Pancreas (tissue), 10 donors: ENCODE data around the gene SLC12A7. TPM values are rescaled to one million over a fixed set of nuclear protein-coding genes. Genes with fewer than 3 reads are reported as not detected.

Experiments
- ATAC-seq, 4 donors: fragments of 200-7000 bp; cut with Tn5 transposase; one replicate each; pipeline versions ENCODE4 v1.8.0 to v1.9.1; 2020; ENCODE audit warnings: mild to moderate bottlenecking in 4 of 4, moderate library complexity in 4 of 4
- DNase-seq, 6 donors: peaks; one replicate each; pipeline ENCODE4 v3.0.0-alpha.2; 2020
- FAIRE-seq: peaks from 2 replicates; lab custom pipeline; 2012; peaks lifted over from hg19 to GRCh38; lab: Jason Lieb, UNC
- H3K27ac ChIP-seq, 4 donors: fragments of 200-600 bp; sonication (generic); 1 replicate in 3 of 4; 2 replicates in 1 of 4; pipeline versions ENCODE4 v1.5.0 to v1.8.0; 2020
- H3K27me3 ChIP-seq, 4 donors: fragments of 200-600 bp; one replicate each; pipeline ENCODE4 v1.8.0; 2021
- H3K36me3 ChIP-seq, 3 donors: fragments of 200-600 bp; sonication (generic) in 1 of 3; one replicate each; pipeline versions ENCODE4 v1.5.0 to v1.8.0; 2020 to 2021
- H3K4me1 ChIP-seq, 3 donors: fragments of 200-600 bp; one replicate each; pipeline ENCODE4 v1.8.0; 2021
- H3K4me3 ChIP-seq, 4 donors: fragments of 200-600 bp; sonication (generic) in 2 of 4; one replicate each; pipeline versions ENCODE4 v1.5.0 to v1.8.0; 2020 to 2021
- H3K9me3 ChIP-seq, 4 donors: fragments of 200-600 bp; one replicate each; pipeline ENCODE4 v1.8.0; 2021
- WGBS, 2 donors: extraction: QIAGEN DNeasy Blood & Tissue Kit; methylation state at CpG; one replicate each; pipeline ENCODE4 v1.1.7; 2013; 5-methylcytosine and 5-hydroxymethylcytosine counted together
- intact Hi-C, 3 donors: fragments of 100-400 bp; cut with DNase I; formaldehyde crosslinking; loops; one replicate each; pipeline versions ENCODE4 v1.11.1 to v1.14.2; 2022
- polyA plus RNA-seq, 2 donors: library from polyadenylated mRNA; stranded (reverse); fragments of 200-250 nt; gene quantifications; one replicate each; pipeline ENCODE4 v1.2.3, GENCODE V29; 2013
- total RNA-seq, 6 donors: library from RNA; stranded (reverse); fragmentation: NEBNext Ultra II Directional in 4 of 6; extraction: Animal tissue kit (Norgen Biotek cat#: 25700) in 4 of 6; gene quantifications; one replicate each; pipeline versions ENCODE4 v1.2.1 to v1.2.4, GENCODE V29; 2021 to 2023
- TF ChIP-seq, protein P1 (sequence below), 4 donors: fragments of 200-600 bp; sonication (generic) in 3 of 4; IDR thresholded peaks; one replicate each; pipeline versions ENCODE4 v1.5.0 to v1.8.0; 2021; ENCODE audit warnings: antibody characterized with exemption in 4 of 4
- donor health status: healthy with polysubstance abuse.
- donor health status: DM: no; HTN: no; CAD: no; lungs with moderate emphysema.
- donor health status: DM: no; HTN: no; CAD: no.
- donor health status: control.
- donor health status: control.
- donor health status: Bipolar disorder and iron deficiency.
- donor health status: DM: yes; HTN: yes; CAD: no.
- donor health status: DM: no; HTN: no; CAD: no.
- donor health status: DM: no; HTN: no; CAD: no.
- donor health status: DM: yes; HTN: yes; CAD: no.

SLC12A7 gene
- total and polyA plus RNA-seq, 8 donors, result 17.4 to 56.5 (median 35.8) TPM

DNA sequence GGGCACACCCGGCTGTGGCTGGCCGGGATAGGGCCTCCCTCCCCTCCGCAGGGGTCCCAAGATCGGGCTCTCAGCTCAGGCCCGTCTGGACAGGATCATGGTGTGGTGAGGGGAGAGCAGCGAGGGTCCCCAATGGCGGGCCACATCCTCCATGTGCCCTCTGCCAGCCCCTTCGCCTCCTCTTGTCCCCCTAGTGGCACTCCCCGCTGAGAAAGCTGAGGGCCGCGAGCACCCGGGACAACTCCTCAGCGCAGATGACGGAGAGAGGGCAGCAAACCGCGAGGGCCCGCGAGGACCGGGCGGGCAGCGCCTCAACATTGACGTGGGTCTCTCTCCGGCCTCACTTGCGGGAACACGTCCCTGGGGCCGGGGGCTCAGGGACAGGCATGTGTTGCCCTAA is 78.7 kb downstream of the SLC12A7 start:
- DNase-seq (peak in 3 of 6 donors; percentile 10 to 68 (median 50)), FAIRE-seq (no peak), ATAC-seq (no peak)
- TF ChIP-seq, protein P1, sequence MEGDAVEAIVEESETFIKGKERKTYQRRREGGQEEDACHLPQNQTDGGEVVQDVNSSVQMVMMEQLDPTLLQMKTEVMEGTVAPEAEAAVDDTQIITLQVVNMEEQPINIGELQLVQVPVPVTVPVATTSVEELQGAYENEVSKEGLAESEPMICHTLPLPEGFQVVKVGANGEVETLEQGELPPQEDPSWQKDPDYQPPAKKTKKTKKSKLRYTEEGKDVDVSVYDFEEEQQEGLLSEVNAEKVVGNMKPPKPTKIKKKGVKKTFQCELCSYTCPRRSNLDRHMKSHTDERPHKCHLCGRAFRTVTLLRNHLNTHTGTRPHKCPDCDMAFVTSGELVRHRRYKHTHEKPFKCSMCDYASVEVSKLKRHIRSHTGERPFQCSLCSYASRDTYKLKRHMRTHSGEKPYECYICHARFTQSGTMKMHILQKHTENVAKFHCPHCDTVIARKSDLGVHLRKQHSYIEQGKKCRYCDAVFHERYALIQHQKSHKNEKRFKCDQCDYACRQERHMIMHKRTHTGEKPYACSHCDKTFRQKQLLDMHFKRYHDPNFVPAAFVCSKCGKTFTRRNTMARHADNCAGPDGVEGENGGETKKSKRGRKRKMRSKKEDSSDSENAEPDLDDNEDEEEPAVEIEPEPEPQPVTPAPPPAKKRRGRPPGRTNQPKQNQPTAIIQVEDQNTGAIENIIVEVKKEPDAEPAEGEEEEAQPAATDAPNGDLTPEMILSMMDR (IDR thresholded peaks at IDR 0.05), result no peak
- no peaks in the 10 kb centered on the region for H3K9me3 ChIP-seq
- H3K4me3 ChIP-seq, result no peak overlapping the region
- no peaks in the 10 kb centered on the region for H3K36me3 ChIP-seq
- 83 to 92% methylated on average over 23 to 26 of the region's 26 CpGs for WGBS, 2 donors
- H3K27me3 ChIP-seq, result no peaks in the 10 kb centered on the region
- intact Hi-C loops, result no loop called here
- H3K4me1 ChIP-seq, result no peaks in the 10 kb centered on the region
- no peak overlapping the region for H3K27ac ChIP-seq

DNA sequence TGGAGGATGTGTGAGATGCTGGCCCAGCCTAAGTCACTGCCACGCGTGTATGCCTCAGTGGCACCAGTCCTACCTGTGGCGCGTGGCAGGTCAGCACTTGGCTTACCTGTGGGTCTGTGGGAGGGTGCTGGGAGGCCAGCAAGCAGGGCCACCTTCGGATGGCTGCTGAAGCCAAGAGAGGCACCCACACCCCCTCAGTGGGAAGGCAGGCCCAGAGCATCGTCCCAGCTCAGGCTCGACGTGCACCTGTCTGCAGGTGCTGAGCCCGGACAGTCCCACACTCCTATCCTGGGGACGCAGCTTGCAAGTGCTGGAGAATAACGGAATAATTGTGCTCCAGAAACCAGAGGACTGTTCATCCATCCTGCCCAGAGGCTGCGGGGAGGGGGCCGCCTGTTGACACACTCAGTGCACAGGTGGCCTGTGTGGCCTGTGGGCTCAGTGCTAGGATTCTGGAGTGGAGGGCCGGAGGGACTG is 79.3 kb downstream of the SLC12A7 start:
- intact Hi-C loops, result no loop called here
- DNase-seq (peak in 3 of 6 donors; percentile 17 to 58 (median 56)), ATAC-seq (no peak), FAIRE-seq (no peak)
- WGBS, 2 donors, result 86 to 93% methylated on average over 14 of the region's 14 CpGs
- H3K36me3 ChIP-seq, result no peaks in the 10 kb centered on the region
- TF ChIP-seq, protein P1 (IDR thresholded peaks at IDR 0.05), result no peak
- no peak overlapping the region for H3K4me3 ChIP-seq
- H3K9me3 ChIP-seq, result no peaks in the 10 kb centered on the region
- no peak overlapping the region for H3K27ac ChIP-seq
- H3K4me1 ChIP-seq, result no peaks in the 10 kb centered on the region
- no peaks in the 10 kb centered on the region for H3K27me3 ChIP-seq

DNA sequence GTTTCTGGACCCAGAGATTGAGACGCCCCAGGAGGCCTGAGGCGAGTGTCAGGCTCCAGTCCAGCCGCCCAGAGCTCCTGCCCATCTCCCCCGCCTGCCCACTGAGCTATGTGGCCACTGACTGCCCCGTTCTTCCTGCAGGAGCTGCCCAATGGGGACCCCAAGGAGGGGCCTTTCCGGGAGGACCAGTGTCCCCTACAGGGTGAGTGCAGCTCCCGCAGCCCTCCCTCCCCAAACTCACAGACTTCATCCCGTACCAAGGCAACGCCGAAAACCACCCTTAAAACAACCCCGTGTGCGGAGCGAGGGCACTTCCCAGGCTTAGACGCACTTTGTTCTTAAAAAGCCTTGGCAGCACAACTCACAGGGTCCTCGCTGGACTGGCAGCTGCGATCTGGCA is 79.9 kb downstream of the SLC12A7 start:
- Histone ChIP-seq H3K9me3 (no peaks in the 10 kb centered on the region), H3K4me1 (no peaks in the 10 kb centered on the region), H3K27me3 (no peaks in the 10 kb centered on the region), H3K27ac (no peak overlapping the region), H3K36me3 (no peaks in the 10 kb centered on the region), H3K4me3 (no peak overlapping the region)
- 80 to 91% methylated on average over 16 of the region's 16 CpGs for WGBS, 2 donors
- ATAC-seq, result no peak
- TF ChIP-seq, protein P1 (IDR thresholded peaks at IDR 0.05), result no peak
- FAIRE-seq, result no peak
- intact Hi-C loops, result no loop called here
- DNase-seq, result peak in 2 of 6 donors; percentile 9 to 56

DNA sequence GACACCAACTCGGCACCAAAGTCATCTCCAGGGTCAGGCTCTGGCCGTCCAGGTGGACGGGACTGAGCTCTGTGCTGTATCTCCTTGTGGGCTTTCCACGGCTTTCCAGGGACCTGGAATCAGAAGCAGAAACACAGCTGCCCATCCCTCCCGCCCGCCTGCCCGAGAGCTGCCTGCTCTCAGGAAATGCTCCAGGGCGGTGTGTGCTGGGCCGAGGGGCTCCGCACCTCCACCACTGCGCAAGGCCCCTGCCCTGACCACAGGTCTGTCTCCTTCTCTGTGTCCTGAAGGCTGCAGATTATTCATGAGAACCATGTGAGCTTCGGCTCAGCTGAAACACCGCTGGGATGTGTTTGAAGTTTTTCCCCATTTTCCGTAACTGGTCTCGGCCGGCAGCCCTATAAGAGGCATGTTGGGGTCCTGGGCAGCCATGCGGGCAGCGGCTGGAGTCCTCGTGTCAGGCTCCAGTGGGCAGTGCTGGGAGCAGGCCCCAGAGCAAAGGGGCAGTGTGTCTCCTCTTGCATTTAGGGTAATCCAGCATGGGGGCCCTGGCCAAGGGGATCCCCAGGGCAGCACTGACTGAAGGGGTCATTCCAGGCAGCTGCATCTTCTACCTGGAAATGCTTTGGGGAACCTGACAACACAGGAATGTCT is 80.4 kb downstream of the SLC12A7 start:
- Histone ChIP-seq H3K9me3 (no peaks in the 10 kb centered on the region), H3K27me3 (no peaks in the 10 kb centered on the region), H3K36me3 (no peaks in the 10 kb centered on the region), H3K4me3 (no peak overlapping the region), H3K4me1 (no peaks in the 10 kb centered on the region), H3K27ac (no peak overlapping the region)
- peak in 1 of 6 donors; percentile 32 for DNase-seq
- TF ChIP-seq, protein P1 (IDR thresholded peaks at IDR 0.05), result no peak
- FAIRE-seq, result no peak
- WGBS, 2 donors, result 82 to 88% methylated on average over 19 of the region's 19 CpGs
- ATAC-seq, result no peak
- intact Hi-C loops, result no loop called here

DNA sequence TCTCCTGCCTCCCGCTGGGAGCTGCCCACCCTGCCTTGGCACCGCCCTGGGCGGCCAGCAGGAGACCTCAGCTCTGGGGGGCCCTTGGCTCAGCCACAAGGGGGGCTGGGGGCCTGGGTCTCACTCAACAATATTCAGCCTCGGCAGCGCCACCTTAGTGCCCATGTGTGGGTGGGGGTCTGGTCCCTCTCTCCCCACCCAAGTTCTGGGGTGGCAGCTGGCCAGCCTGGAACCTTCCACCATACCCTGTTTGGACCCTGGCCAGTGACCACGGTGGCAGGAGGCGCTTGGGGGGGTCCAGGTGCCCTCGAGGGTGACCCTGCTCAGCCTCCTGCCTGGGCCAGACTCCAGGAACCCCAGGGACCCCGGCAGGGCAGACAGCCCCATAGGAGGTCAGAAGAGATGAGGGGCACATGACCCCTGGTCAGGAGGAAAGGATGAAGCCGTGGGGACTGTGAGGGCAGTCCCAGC is 81.0 kb downstream of the SLC12A7 start:
- TF ChIP-seq, protein P1 (IDR thresholded peaks at IDR 0.05), result no peak
- Histone ChIP-seq H3K9me3 (no peaks in the 10 kb centered on the region), H3K27me3 (no peaks in the 10 kb centered on the region), H3K4me3 (no peak overlapping the region), H3K36me3 (no peaks in the 10 kb centered on the region), H3K4me1 (no peaks in the 10 kb centered on the region), H3K27ac (no peak overlapping the region)
- 62 to 66% methylated on average over 10 of the region's 10 CpGs for WGBS, 2 donors
- DNase-seq (peak in 3 of 6 donors; percentile 39 to 65 (median 53)), ATAC-seq (no peak), FAIRE-seq (no peak)
- intact Hi-C loops, result no loop called here
